ENCODE measurements around the gene BHLHA9. TPM values are rescaled to one million over a fixed set of nuclear protein-coding genes. Genes with fewer than 3 reads are reported as not detected.

The BHLHA9 gene
- total and polyA plus RNA-seq, 2 of the 8 experiments (the other 6 are each of a cell fraction or from before 2014, with no cell fraction given), result 0.29 to 0.34 TPM

DNA sequence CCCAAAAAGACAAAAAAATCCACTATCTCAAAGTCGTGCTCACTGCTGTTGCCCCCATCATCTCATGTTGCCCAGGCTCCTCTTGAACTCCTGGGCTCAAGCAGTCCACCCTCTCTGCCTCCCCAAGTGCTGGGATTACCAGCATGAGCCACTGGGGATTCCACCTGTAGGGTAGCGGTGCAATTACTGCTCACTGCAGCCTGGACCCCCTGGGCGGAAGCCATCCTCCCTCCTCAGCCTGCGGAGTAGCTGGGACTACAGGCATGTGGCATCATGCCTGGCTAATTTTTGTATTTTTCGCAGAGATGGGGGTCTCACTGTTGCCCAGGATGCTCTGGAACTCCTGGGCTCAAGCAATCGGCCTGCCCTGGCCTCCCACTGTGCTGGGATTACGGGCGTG is 37.9 kb upstream of the BHLHA9 start:
- 76% methylated on average over 8 of the region's 8 CpGs; no CpG with 5 or more reads in 1 of the 2 experiments for WGBS, 2 experiments (ENCODE audit: extremely low coverage in 1 of 2, insufficient coverage in 1 of 2, insufficient read length in 1 of 2, insufficient replicate concordance in 2 of 2, low coverage in 1 of 2, low lambda C conversion rate in 2 of 2, missing lambda C conversion rate in 1 of 2)
- no peak overlapping the region for H3K9ac ChIP-seq (replicated peaks in 1 of 4; ENCODE audit: extremely low read depth in 1 of 4, low read depth in 3 of 4, low read length in 3 of 4)
- H3K23me2 ChIP-seq (ENCODE audit: low read depth, low read length), result peaks cover 3% of the 10 kb centered on the region; the same call in 1 of the 2 replicates
- no peak overlapping the region for H3K56ac ChIP-seq (replicated peaks; ENCODE audit: insufficient read length, low read depth, low read length)
- no peak overlapping the region for H2AFZ ChIP-seq (ENCODE audit: low read length)
- no peak overlapping the region for H2AK5ac ChIP-seq (ENCODE audit: low read depth, low read length)
- no peaks in the 10 kb centered on the region for H3K79me1 ChIP-seq (ENCODE audit: low read depth, low read length)
- H2BK15ac ChIP-seq (ENCODE audit: low read length), result no peak overlapping the region
- no peak for FAIRE-seq
- no peak overlapping the region for H2BK12ac ChIP-seq (ENCODE audit: low read depth, low read length)
- no peak overlapping the region for H4K91ac ChIP-seq (replicated peaks; ENCODE audit: insufficient read length, low read length)
- H3K36me3 ChIP-seq (ENCODE audit: control insufficient read depth in 2 of 4, insufficient read depth in 4 of 4, low read length in 3 of 4), result peaks cover 0 to 11% (median 0%) of the 10 kb centered on the region in 4 experiments; a peak in 1 of 8 replicates
- no peak overlapping the region for H3K14ac ChIP-seq (ENCODE audit: insufficient read length)
- H3K4me1 ChIP-seq (replicated peaks in 1 of 4; ENCODE audit: control insufficient read depth in 3 of 4, insufficient read depth in 4 of 4, low read length in 3 of 4), result peaks cover 0 to 4% (median 0%) of the 10 kb centered on the region in 4 experiments; a peak in 3 of 7 replicates
- no peak overlapping the region for H3K23ac ChIP-seq (ENCODE audit: insufficient read length)
- peaks cover 34 to 49% (median 43%) of the 10 kb centered on the region in 4 experiments for H3K27me3 ChIP-seq (replicated peaks in 1 of 4; ENCODE audit: control insufficient read depth in 3 of 4, extremely low read depth in 1 of 4, insufficient read depth in 3 of 4, low read length in 3 of 4)
- no peak overlapping the region for H2BK20ac ChIP-seq (ENCODE audit: low read length)
- no peak overlapping the region for H2BK120ac ChIP-seq (replicated peaks; ENCODE audit: low read depth, low read length)
- H3K4me2 ChIP-seq (ENCODE audit: insufficient read depth in 1 of 2, low read depth in 2 of 2, low read length in 2 of 2), result no peak overlapping the region
- no peak overlapping the region for H3K4me3 ChIP-seq (ENCODE audit: extremely low read depth in 1 of 4, insufficient read depth in 2 of 4, low read depth in 3 of 4, low read length in 4 of 4)
- H3K79me2 ChIP-seq (ENCODE audit: control insufficient read depth in 1 of 2, insufficient read depth in 2 of 2, low read length in 2 of 2), result no peaks in the 10 kb centered on the region
- H2BK5ac ChIP-seq (ENCODE audit: low read depth, low read length), result no peak overlapping the region
- ChIA-PET CTCF (ENCODE audit: partially characterized antibody) (no interaction called here), POLR2A (ENCODE audit: partially characterized antibody) (no interaction called here)
- DNase-seq (ENCODE audit: low read depth in 1 of 2, low spot score in 2 of 2), result no peak
- H3K9me3 ChIP-seq (ENCODE audit: insufficient read depth in 2 of 2, low read depth in 1 of 2, low read length in 1 of 2), result peaks cover 0 to 3% of the 10 kb centered on the region in 2 experiments; a peak in 1 of 4 replicates
- H3K18ac ChIP-seq (ENCODE audit: extremely low read depth, low read length), result no peak overlapping the region
- peaks cover 0 to 1% of the 10 kb centered on the region in 2 experiments for H4K20me1 ChIP-seq (replicated peaks in 1 of 2; ENCODE audit: control insufficient read depth in 1 of 2, insufficient read depth in 2 of 2, low read length in 2 of 2)
- no peak overlapping the region for H4K5ac ChIP-seq (ENCODE audit: insufficient read length, low read depth, low read length)
- no peak overlapping the region for H3K4ac ChIP-seq (replicated peaks; ENCODE audit: insufficient read length, low read depth, low read length)
- no peak overlapping the region for H4K8ac ChIP-seq (ENCODE audit: extremely low read depth, insufficient read depth, low read length)
- no peak overlapping the region for H3K27ac ChIP-seq (ENCODE audit: low read depth, low read length)
- TF ChIP-seq CTBP2 (IDR thresholded peaks at IDR 0.05; ENCODE audit: borderline replicate concordance, insufficient read depth, insufficient read length, low read length), result no peak
- TF ChIP-seq, protein P1, sequence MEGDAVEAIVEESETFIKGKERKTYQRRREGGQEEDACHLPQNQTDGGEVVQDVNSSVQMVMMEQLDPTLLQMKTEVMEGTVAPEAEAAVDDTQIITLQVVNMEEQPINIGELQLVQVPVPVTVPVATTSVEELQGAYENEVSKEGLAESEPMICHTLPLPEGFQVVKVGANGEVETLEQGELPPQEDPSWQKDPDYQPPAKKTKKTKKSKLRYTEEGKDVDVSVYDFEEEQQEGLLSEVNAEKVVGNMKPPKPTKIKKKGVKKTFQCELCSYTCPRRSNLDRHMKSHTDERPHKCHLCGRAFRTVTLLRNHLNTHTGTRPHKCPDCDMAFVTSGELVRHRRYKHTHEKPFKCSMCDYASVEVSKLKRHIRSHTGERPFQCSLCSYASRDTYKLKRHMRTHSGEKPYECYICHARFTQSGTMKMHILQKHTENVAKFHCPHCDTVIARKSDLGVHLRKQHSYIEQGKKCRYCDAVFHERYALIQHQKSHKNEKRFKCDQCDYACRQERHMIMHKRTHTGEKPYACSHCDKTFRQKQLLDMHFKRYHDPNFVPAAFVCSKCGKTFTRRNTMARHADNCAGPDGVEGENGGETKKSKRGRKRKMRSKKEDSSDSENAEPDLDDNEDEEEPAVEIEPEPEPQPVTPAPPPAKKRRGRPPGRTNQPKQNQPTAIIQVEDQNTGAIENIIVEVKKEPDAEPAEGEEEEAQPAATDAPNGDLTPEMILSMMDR (IDR thresholded peaks at IDR 0.05; ENCODE audit: control extremely low read depth in 1 of 3, insufficient read depth in 1 of 3, low read depth in 1 of 3, low read length in 3 of 3), result no peak
- no peak for TF ChIP-seq E2F6 (IDR thresholded peaks at IDR 0.05)
- TF ChIP-seq, protein P2, sequence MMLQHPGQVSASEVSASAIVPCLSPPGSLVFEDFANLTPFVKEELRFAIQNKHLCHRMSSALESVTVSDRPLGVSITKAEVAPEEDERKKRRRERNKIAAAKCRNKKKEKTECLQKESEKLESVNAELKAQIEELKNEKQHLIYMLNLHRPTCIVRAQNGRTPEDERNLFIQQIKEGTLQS (IDR thresholded peaks at IDR 0.05; ENCODE audit: insufficient read depth, low read depth, low read length), result no peak
- no peak for TF ChIP-seq BCL11A (IDR thresholded peaks at IDR 0.05; ENCODE audit: low read depth in 2 of 2, low read length in 2 of 2)
- TF ChIP-seq GTF2F1 (IDR thresholded peaks at IDR 0.05; ENCODE audit: borderline replicate concordance, low read depth, low read length), result no peak
- TF ChIP-seq TEAD4 (IDR thresholded peaks at IDR 0.05; ENCODE audit: low read depth, low read length), result no peak
- no peak for TF ChIP-seq SP4 (IDR thresholded peaks at IDR 0.05; ENCODE audit: low read length)
- TF ChIP-seq MAX (IDR thresholded peaks at IDR 0.05), result no peak
- no peak for TF ChIP-seq PHF8 (conservative IDR thresholded peaks at IDR 0.05; ENCODE audit: low read depth, low read length)
